22Rv1 (cell line): ENCODE data around the gene FAT1.

Experiments
- ZFX ChIP-seq: fragments of 450-650 bp; IDR thresholded peaks from 2 replicates; pipeline ENCODE4 v1.6.1; 2017; ENCODE audit warnings: antibody characterized with exemption, borderline replicate concordance
- TF ChIP-seq, protein P1 (sequence below): fragments of 450-650 bp; IDR thresholded peaks from 2 replicates; pipeline ENCODE4 v1.5.1; 2017; ENCODE audit warnings: mild to moderate bottlenecking

DNA sequence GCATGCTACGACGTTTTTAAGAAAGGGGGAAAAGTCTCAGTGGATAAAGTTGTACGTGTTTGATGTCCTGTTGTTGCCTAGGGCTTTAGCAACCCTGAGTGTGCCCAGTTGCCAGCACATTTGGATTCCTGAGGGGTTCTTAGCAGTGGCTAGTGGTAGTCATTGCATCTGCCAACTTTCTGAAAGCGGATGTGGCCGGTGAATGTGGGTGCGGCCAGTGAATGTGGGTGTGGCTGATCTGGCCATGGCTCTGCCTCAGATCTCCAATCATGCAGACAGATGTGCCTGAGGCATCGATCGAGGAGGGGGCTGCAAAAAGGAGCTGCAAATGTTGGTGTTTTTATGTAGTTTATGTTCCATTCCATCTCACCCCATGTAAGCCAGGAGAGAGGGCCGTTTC, 41.5 kb upstream of the FAT1 start:
- TF ChIP-seq, protein P1, sequence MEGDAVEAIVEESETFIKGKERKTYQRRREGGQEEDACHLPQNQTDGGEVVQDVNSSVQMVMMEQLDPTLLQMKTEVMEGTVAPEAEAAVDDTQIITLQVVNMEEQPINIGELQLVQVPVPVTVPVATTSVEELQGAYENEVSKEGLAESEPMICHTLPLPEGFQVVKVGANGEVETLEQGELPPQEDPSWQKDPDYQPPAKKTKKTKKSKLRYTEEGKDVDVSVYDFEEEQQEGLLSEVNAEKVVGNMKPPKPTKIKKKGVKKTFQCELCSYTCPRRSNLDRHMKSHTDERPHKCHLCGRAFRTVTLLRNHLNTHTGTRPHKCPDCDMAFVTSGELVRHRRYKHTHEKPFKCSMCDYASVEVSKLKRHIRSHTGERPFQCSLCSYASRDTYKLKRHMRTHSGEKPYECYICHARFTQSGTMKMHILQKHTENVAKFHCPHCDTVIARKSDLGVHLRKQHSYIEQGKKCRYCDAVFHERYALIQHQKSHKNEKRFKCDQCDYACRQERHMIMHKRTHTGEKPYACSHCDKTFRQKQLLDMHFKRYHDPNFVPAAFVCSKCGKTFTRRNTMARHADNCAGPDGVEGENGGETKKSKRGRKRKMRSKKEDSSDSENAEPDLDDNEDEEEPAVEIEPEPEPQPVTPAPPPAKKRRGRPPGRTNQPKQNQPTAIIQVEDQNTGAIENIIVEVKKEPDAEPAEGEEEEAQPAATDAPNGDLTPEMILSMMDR, result no peak
- no peak for TF ChIP-seq ZFX
